H1 (cell line): Measurements from ENCODE around the gene ACTR1A. TPM values are rescaled to one million over a fixed set of nuclear protein-coding genes. Genes with fewer than 3 reads are reported as not detected.

Experiments used
- CTCF ChIA-PET: fragments of 300-600 bp; sonication (Branson Sonifier 250); formaldehyde crosslinking; loops from one replicate; lab custom pipeline; 2021; ENCODE audit not compliant: partially characterized antibody; lab: Charles Lee
- POLR2A ChIA-PET: fragments of 300-600 bp; sonication (Branson Sonifier 250); formaldehyde crosslinking; loops from one replicate; lab custom pipeline; 2021; ENCODE audit warnings: inconsistent platforms; ENCODE audit not compliant: partially characterized antibody; lab: Charles Lee
- DNase-seq, 2 experiments: peaks; one replicate each; pipeline versions ENCODE4 v3.0.0 to v3.0.0-alpha.2; 2010 to 2022; ENCODE audit warnings: low spot score in 2 of 2, low read depth in 1 of 2, mixed read lengths in 1 of 2
- FAIRE-seq: peaks from 2 replicates; lab custom pipeline; 2011; peaks lifted over from hg19 to GRCh38; lab: Jason Lieb, UNC
- H2AFZ ChIP-seq: 2 replicates; pipeline ENCODE4 v1.8.1; 2012; ENCODE audit warnings: low read length, inconsistent platforms
- H2AK5ac ChIP-seq: 2 replicates; pipeline ENCODE4 v1.6.1; 2013; ENCODE audit warnings: low read depth, low read length
- H2BK120ac ChIP-seq: replicated peaks from 2 replicates; pipeline ENCODE3; 2013; ENCODE audit warnings: low read depth, low read length, inconsistent platforms
- H2BK12ac ChIP-seq: 2 replicates; pipeline ENCODE4 v1.6.1; 2013; ENCODE audit warnings: low read depth, low read length
- H2BK15ac ChIP-seq: 2 replicates; pipeline ENCODE4 v1.6.1; 2013; ENCODE audit warnings: low read length
- H2BK20ac ChIP-seq: 2 replicates; pipeline ENCODE4 v1.6.1; 2013; ENCODE audit warnings: low read length
- H2BK5ac ChIP-seq: 2 replicates; pipeline ENCODE4 v1.6.1; 2013; ENCODE audit warnings: low read depth, low read length
- H3K14ac ChIP-seq: 2 replicates; pipeline ENCODE4 v1.6.1; 2013; ENCODE audit warnings: inconsistent platforms; ENCODE audit not compliant: insufficient read length
- H3K18ac ChIP-seq: 2 replicates; pipeline ENCODE4 v1.6.1; 2013; ENCODE audit warnings: low read length; ENCODE audit errors: extremely low read depth
- H3K23ac ChIP-seq: 2 replicates; pipeline ENCODE4 v1.6.1; 2013; ENCODE audit warnings: inconsistent platforms; ENCODE audit not compliant: insufficient read length
- H3K23me2 ChIP-seq: 2 replicates; pipeline ENCODE4 v1.6.1; 2013; ENCODE audit warnings: low read depth, low read length
- H3K27ac ChIP-seq: 2 replicates; pipeline ENCODE4 v1.6.1; 2011; ENCODE audit warnings: low read depth, low read length, inconsistent platforms
- H3K27me3 ChIP-seq, 4 experiments: replicated peaks in 1 of 4; 1 replicate in 1 of 4; 2 replicates in 3 of 4; pipeline versions ENCODE4 v1.6.1 to v1.8.1; 2011 to 2013; ENCODE audit warnings: low read length in 3 of 4, mild to moderate bottlenecking in 3 of 4, inconsistent platforms in 2 of 4, mixed read lengths in 2 of 4, moderate library complexity in 1 of 4; ENCODE audit not compliant: control insufficient read depth in 3 of 4, insufficient read depth in 3 of 4; ENCODE audit errors: extremely low read depth in 1 of 4
- H3K36me3 ChIP-seq, 4 experiments: 2 replicates each; pipeline versions ENCODE4 v1.6.1 to v1.8.1; 2011 to 2013; ENCODE audit warnings: mild to moderate bottlenecking in 4 of 4, low read length in 3 of 4, moderate library complexity in 2 of 4, control low read depth in 1 of 4, inconsistent platforms in 1 of 4; ENCODE audit not compliant: insufficient read depth in 4 of 4, control insufficient read depth in 2 of 4
- H3K4ac ChIP-seq: replicated peaks from 2 replicates; pipeline ENCODE3; 2013; ENCODE audit warnings: low read length, low read depth, mixed read lengths, inconsistent platforms; ENCODE audit not compliant: insufficient read length
- H3K4me1 ChIP-seq, 4 experiments: replicated peaks in 1 of 4; 1 replicate in 1 of 4; 2 replicates in 3 of 4; pipeline versions ENCODE4 v1.6.1 to v1.8.1; 2011 to 2013; ENCODE audit warnings: low read length in 3 of 4, inconsistent platforms in 2 of 4, mixed read lengths in 1 of 4; ENCODE audit not compliant: insufficient read depth in 4 of 4, control insufficient read depth in 3 of 4
- H3K4me2 ChIP-seq, 2 experiments: 2 replicates each; pipeline versions ENCODE4 v1.6.1 to v1.8.1; 2011 to 2013; ENCODE audit warnings: low read depth in 2 of 2, low read length in 2 of 2, control low read depth in 1 of 2, inconsistent platforms in 1 of 2, mild to moderate bottlenecking in 1 of 2; ENCODE audit not compliant: insufficient read depth in 1 of 2
- H3K4me3 ChIP-seq, 4 experiments: fragments of 200-600, 300-600 bp in 1 of 4; sonication (generic), shearing (Covaris generic), sonication (Bioruptor Twin) in 1 of 4; 2 replicates each; pipeline versions ENCODE4 v1.5.1 to v1.8.1; 2011 to 2016; ENCODE audit warnings: low read length in 4 of 4, low read depth in 3 of 4, control low read depth in 2 of 4, inconsistent platforms in 2 of 4, mild to moderate bottlenecking in 2 of 4, mixed read lengths in 1 of 4, moderate library complexity in 1 of 4; ENCODE audit not compliant: insufficient read depth in 2 of 4; ENCODE audit errors: extremely low read depth in 1 of 4
- H3K56ac ChIP-seq: replicated peaks from 2 replicates; pipeline ENCODE3; 2013; ENCODE audit warnings: low read depth, mild to moderate bottlenecking, mixed read lengths, low read length, inconsistent platforms; ENCODE audit not compliant: insufficient read length
- H3K79me1 ChIP-seq: 2 replicates; pipeline ENCODE4 v1.6.1; 2013; ENCODE audit warnings: low read depth, low read length, control low read depth
- H3K79me2 ChIP-seq, 2 experiments: 2 replicates each; pipeline versions ENCODE4 v1.6.1 to v1.8.1; 2012 to 2013; ENCODE audit warnings: low read length in 2 of 2, mild to moderate bottlenecking in 2 of 2, inconsistent platforms in 1 of 2; ENCODE audit not compliant: insufficient read depth in 2 of 2, control insufficient read depth in 1 of 2
- H3K9ac ChIP-seq, 4 experiments: replicated peaks in 1 of 4; 1 replicate in 1 of 4; 2 replicates in 3 of 4; pipeline versions ENCODE4 v1.6.1 to v1.8.1; 2011 to 2013; ENCODE audit warnings: low read depth in 3 of 4, low read length in 3 of 4, control low read depth in 2 of 4, mild to moderate bottlenecking in 2 of 4, moderate library complexity in 2 of 4, inconsistent platforms in 1 of 4; ENCODE audit errors: extremely low read depth in 1 of 4
- H3K9me3 ChIP-seq, 2 experiments: 2 replicates each; pipeline versions ENCODE4 v1.6.1 to v1.8.1; 2012 to 2013; ENCODE audit warnings: mild to moderate bottlenecking in 2 of 2, moderate library complexity in 2 of 2, control low read depth in 1 of 2, inconsistent platforms in 1 of 2, low read depth in 1 of 2, low read length in 1 of 2, mixed read lengths in 1 of 2; ENCODE audit not compliant: insufficient read depth in 2 of 2
- H4K20me1 ChIP-seq, 2 experiments: replicated peaks in 1 of 2; 2 replicates each; pipeline versions ENCODE3 to v1.8.1; 2011 to 2013; ENCODE audit warnings: inconsistent platforms in 2 of 2, low read length in 2 of 2, mild to moderate bottlenecking in 1 of 2; ENCODE audit not compliant: insufficient read depth in 2 of 2, control insufficient read depth in 1 of 2
- H4K5ac ChIP-seq: 2 replicates; pipeline ENCODE4 v1.6.1; 2013; ENCODE audit warnings: low read length, low read depth, mixed read lengths, inconsistent platforms; ENCODE audit not compliant: insufficient read length
- H4K8ac ChIP-seq: 2 replicates; pipeline ENCODE4 v1.8.0; 2013; ENCODE audit warnings: mild to moderate bottlenecking, moderate library complexity, low read length, inconsistent platforms; ENCODE audit not compliant: insufficient read depth; ENCODE audit errors: extremely low read depth
- H4K91ac ChIP-seq: replicated peaks from 2 replicates; pipeline ENCODE3; 2013; ENCODE audit warnings: low read length, mixed read lengths, inconsistent platforms; ENCODE audit not compliant: insufficient read length
- ASH2L ChIP-seq: fragments of 200-600, 300-600 bp; sonication (generic); IDR thresholded peaks from one replicate; pipeline ENCODE4 v1.7.1; 2017; ENCODE audit warnings: low read length
- SAP30 ChIP-seq: fragments of 300-600 bp; sonication (generic); IDR thresholded peaks from 2 replicates; pipeline ENCODE4 v1.7.1; 2012; ENCODE audit warnings: low read length, moderate library complexity, mild to moderate bottlenecking, inconsistent platforms; ENCODE audit not compliant: insufficient read depth, insufficient replicate concordance
- WGBS, 2 experiments: shearing (Covaris generic) in 1 of 2; methylation state at CpG; one replicate each; pipeline versions ENCODE4 v1.1.6 to v1.1.7; 2013 to 2015; ENCODE audit warnings: low lambda C conversion rate in 2 of 2, mixed read lengths in 2 of 2, inconsistent platforms in 1 of 2, low coverage in 1 of 2, missing lambda C conversion rate in 1 of 2; ENCODE audit not compliant: insufficient replicate concordance in 2 of 2, insufficient coverage in 1 of 2, insufficient read length in 1 of 2; ENCODE audit errors: extremely low coverage in 1 of 2, missing lambda C conversion rate in 1 of 2; 5-methylcytosine and 5-hydroxymethylcytosine counted together
- polyA plus RNA-seq, 7 experiments: library from polyadenylated mRNA; depleted of rRNA in 3 of 7; stranded (reverse) in 5 of 7; unstranded in 2 of 7; fragments of >200 nt in 5 of 7; fragments of 200-250 nt in 2 of 7; gene quantifications; 1 replicate in 5 of 7; 2 replicates in 1 of 7; 4 replicates in 1 of 7; pipeline versions ENCODE4 v1.2.1 to v1.2.3, GENCODE V29; 2011 to 2013; ENCODE audit warnings: missing spikeins in 2 of 7, mixed read lengths in 2 of 7
- total RNA-seq: library from RNA; stranded (reverse); fragmentation: NEBNext Ultra II Directional; extraction: Animal tissue kit (Norgen Biotek cat#: 25700); gene quantifications from 2 replicates; pipeline ENCODE4 v1.2.1, GENCODE V29; 2021
- TF ChIP-seq, protein P1 (sequence below): IDR thresholded peaks from 2 replicates; pipeline ENCODE4 v1.6.1; 2012; ENCODE audit warnings: inconsistent platforms

Gene ACTR1A
- total and polyA plus RNA-seq, 2 of the 8 experiments (the other 6 are each of a cell fraction or from before 2014, with no cell fraction given): 78.6 to 86.3 TPM

DNA sequence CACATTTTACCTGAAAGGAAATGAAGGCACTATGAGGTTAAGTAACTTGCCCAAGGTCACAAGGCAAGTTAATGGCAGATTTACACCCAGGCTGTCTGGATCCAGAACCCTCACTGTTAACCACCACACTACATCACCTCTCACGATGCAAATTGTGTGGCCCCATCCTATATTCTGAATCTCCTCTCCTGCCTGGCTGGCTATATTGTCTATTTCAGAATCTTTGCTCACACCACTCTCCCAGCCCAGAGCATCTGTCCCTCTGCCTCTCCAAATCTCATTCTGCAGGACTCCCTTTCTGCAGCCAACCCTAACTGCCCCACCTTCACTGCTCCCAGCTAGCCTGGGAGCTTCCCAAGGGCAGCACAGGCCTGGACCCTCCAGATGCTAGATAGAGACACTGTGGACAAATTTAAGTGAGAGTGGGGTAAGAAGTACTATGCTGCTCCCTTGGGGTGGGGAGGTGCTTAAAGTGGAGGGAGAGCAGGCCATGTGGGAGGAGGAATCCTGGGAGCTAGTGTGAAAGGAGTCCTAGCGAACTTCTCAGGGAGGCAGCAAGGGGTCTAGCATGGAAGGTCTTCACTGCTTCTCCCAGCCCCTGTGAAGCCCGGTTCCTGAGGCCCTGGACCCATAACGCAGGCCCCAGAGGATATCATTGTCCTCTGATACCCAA is 70.9 kb downstream of the ACTR1A start:
- Histone ChIP-seq H2AFZ (peak overlapping the region; percentile 78), H2BK12ac (peak overlapping the region; percentile 35; the same call in 1 of the 2 replicates), H2BK20ac (no peak overlapping the region), H3K9me3 (no peaks in the 10 kb centered on the region), H4K5ac (peak overlapping the region; percentile 49), H3K4me1 (peaks cover 0 to 18% (median 13%) of the 10 kb centered on the region in 4 experiments; a peak in 6 of 7 replicates), H4K20me1 (no peaks in the 10 kb centered on the region), H3K4me2 (peak overlapping the region; percentile 93 to 94), H4K91ac (peak overlapping the region; percentile 92), H3K36me3 (no peaks in the 10 kb centered on the region; a peak in 1 of 8 replicates), H3K18ac (peak overlapping the region; percentile 85), H3K79me1 (no peaks in the 10 kb centered on the region), H3K14ac (no peak overlapping the region), H3K79me2 (no peaks in the 10 kb centered on the region; a peak in 1 of 4 replicates), H2AK5ac (peak overlapping the region; percentile 66; the same call in 1 of the 2 replicates), H2BK5ac (peak overlapping the region; percentile 53), H3K56ac (peak overlapping the region; percentile 59), H4K8ac (peak overlapping the region; percentile 87; the same call in 1 of the 2 replicates), H3K23me2 (peaks cover 9% of the 10 kb centered on the region), H3K27ac (peak overlapping the region; percentile 72; the same call in 1 of the 2 replicates), H3K4me3 (peak overlapping the region; percentile 66 to 92 (median 84)), H2BK15ac (peak overlapping the region; percentile 23; the same call in 1 of the 2 replicates), H3K27me3 (peaks cover 13 to 35% (median 31%) of the 10 kb centered on the region in 4 experiments), H2BK120ac (no peak overlapping the region), H3K4ac (peak overlapping the region; percentile 13), H3K9ac (peak overlapping the region in 3 of 4 experiments; percentile 61 to 82 (median 79); a peak in 6 of 7 replicates), H3K23ac (no peak overlapping the region)
- 27% methylated on average over 4 of the region's 4 CpGs; no CpG with 5 or more reads in 1 of the 2 experiments for WGBS, 2 experiments
- ChIA-PET POLR2A (interaction anchor here (0.9 to 9.0 kb wide), 16 partner anchors 9 to 312 kb away, joined by 3 to 75 read pairs (median 4); partner anchors contain the start of genes ACTR1A, C10orf95, FBXL15 and NFKB2), CTCF (interaction anchor here (1.0 to 7.5 kb wide), 10 partner anchors 9 to 47 kb away, joined by 3 to 40 read pairs (median 4); partner anchors contain the start of genes C10orf95 and FBXL15)
- no peak for DNase-seq
- FAIRE-seq: no peak
- TF ChIP-seq, protein P1, sequence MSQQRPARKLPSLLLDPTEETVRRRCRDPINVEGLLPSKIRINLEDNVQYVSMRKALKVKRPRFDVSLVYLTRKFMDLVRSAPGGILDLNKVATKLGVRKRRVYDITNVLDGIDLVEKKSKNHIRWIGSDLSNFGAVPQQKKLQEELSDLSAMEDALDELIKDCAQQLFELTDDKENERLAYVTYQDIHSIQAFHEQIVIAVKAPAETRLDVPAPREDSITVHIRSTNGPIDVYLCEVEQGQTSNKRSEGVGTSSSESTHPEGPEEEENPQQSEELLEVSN: peak; percentile 71
- TF ChIP-seq ASH2L (no peak), SAP30 (no peak)
